Endothelial cell of umbilical vein (primary cell): ENCODE data around the gene RFX7. TPM values are rescaled to one million over a fixed set of nuclear protein-coding genes. Genes with fewer than 3 reads are reported as not detected.

Experiments used
- BruUV-seq: library from RNA; stranded (reverse); fragments of 400-500 nt; replicated peaks from 2 replicates; lab custom pipeline; 2021; lab: Mats Ljungman, UMichigan
- CTCF ChIA-PET: fragments of 300-600, 350-600 bp; sonication (Branson Sonifier 250); formaldehyde crosslinking; loops from one replicate; lab custom pipeline; 2021; ENCODE audit warnings: antibody characterized with exemption, inconsistent platforms; lab: Charles Lee
- POLR2A ChIA-PET: fragments of 300-600, 350-600 bp; sonication (Branson Sonifier 250); formaldehyde crosslinking; loops from one replicate; lab custom pipeline; 2021; ENCODE audit warnings: antibody characterized with exemption, inconsistent platforms; lab: Charles Lee
- DNase-seq: peaks from one replicate; pipeline ENCODE4 v3.0.0-alpha.2; 2011; ENCODE audit warnings: low read depth, low spot score
- FAIRE-seq: peaks from 2 replicates; lab custom pipeline; 2011; peaks lifted over from hg19 to GRCh38; lab: Jason Lieb, UNC
- H2AFZ ChIP-seq: 2 replicates; pipeline ENCODE4 v1.6.0; 2012; ENCODE audit warnings: low read depth, low read length, control low read depth, inconsistent platforms
- H3K27ac ChIP-seq: 2 replicates; pipeline ENCODE4 v1.5.1; 2011; ENCODE audit warnings: low read depth, mild to moderate bottlenecking, control low read depth, low read length, moderate library complexity; ENCODE audit not compliant: insufficient read depth
- H3K27me3 ChIP-seq, 2 experiments: 2 replicates each; pipeline versions ENCODE4 v1.6.0 to v1.6.1; 2011; ENCODE audit warnings: low read length in 2 of 2, mixed read lengths in 1 of 2; ENCODE audit not compliant: control insufficient read depth in 2 of 2, insufficient read depth in 2 of 2
- H3K36me3 ChIP-seq, 2 experiments: 2 replicates in 1 of 2; 3 replicates in 1 of 2; pipeline ENCODE4 v1.5.1; 2011; ENCODE audit warnings: low read length in 2 of 2, mild to moderate bottlenecking in 1 of 2, moderate library complexity in 1 of 2; ENCODE audit not compliant: control insufficient read depth in 2 of 2, insufficient read depth in 2 of 2; ENCODE audit errors: extremely low read depth in 1 of 2
- H3K4me1 ChIP-seq: 3 replicates; pipeline ENCODE4 v1.5.1; 2011; ENCODE audit warnings: mild to moderate bottlenecking, low read length; ENCODE audit not compliant: control insufficient read depth, insufficient read depth; ENCODE audit errors: extremely low read depth
- H3K4me2 ChIP-seq: 2 replicates; pipeline ENCODE4 v1.6.1; 2011; ENCODE audit warnings: low read length, control low read depth, mixed read lengths; ENCODE audit not compliant: insufficient read depth
- H3K4me3 ChIP-seq, 3 experiments: fragments of 200-600 bp in 1 of 3; sonication (generic), shearing (Covaris generic) in 1 of 3; replicated peaks in 1 of 3; 2 replicates each; pipeline ENCODE4 v1.5.1; 2011 to 2016; ENCODE audit warnings: control low read depth in 3 of 3, low read length in 3 of 3, mild to moderate bottlenecking in 2 of 3, inconsistent platforms in 1 of 3, low read depth in 1 of 3, moderate library complexity in 1 of 3; ENCODE audit not compliant: insufficient read depth in 1 of 3
- H3K79me2 ChIP-seq: 2 replicates; pipeline ENCODE4 v1.6.0; 2012; ENCODE audit warnings: low read length, inconsistent platforms; ENCODE audit not compliant: control insufficient read depth, insufficient read depth
- H3K9ac ChIP-seq: replicated peaks from 2 replicates; pipeline ENCODE3; 2011; ENCODE audit warnings: low read length, control low read depth; ENCODE audit not compliant: insufficient read depth; ENCODE audit errors: extremely low read depth
- H3K9me1 ChIP-seq: replicated peaks from 3 replicates; pipeline ENCODE4 v1.6.0; 2011; ENCODE audit warnings: mild to moderate bottlenecking, low read length; ENCODE audit not compliant: control insufficient read depth, insufficient read depth; ENCODE audit errors: extremely low read depth
- H3K9me3 ChIP-seq: replicated peaks from 2 replicates; pipeline ENCODE4 v1.5.1; 2012; ENCODE audit warnings: low read length, inconsistent platforms; ENCODE audit not compliant: control insufficient read depth, insufficient read depth
- H4K20me1 ChIP-seq: replicated peaks from 2 replicates; pipeline ENCODE3; 2011; ENCODE audit warnings: mild to moderate bottlenecking, low read length; ENCODE audit not compliant: control insufficient read depth, insufficient read depth; ENCODE audit errors: extremely low read depth
- CTCF ChIP-seq, 2 donors: IDR thresholded peaks; 1 replicate in 1 of 2; 2 replicates in 1 of 2; pipeline ENCODE4 v1.5.1; 2011; ENCODE audit warnings: low read length in 2 of 2, mild to moderate bottlenecking in 2 of 2, moderate library complexity in 2 of 2, control low read depth in 1 of 2, inconsistent platforms in 1 of 2, low read depth in 1 of 2; ENCODE audit not compliant: insufficient read depth in 1 of 2; ENCODE audit errors: extremely low read depth in 1 of 2
- EZH2 ChIP-seq: IDR thresholded peaks from 2 replicates; pipeline ENCODE4 v1.6.1; 2012; ENCODE audit warnings: borderline replicate concordance, low read depth, mild to moderate bottlenecking, moderate library complexity, low read length, inconsistent platforms; ENCODE audit not compliant: severe bottlenecking
- GATA2 ChIP-seq: IDR thresholded peaks from 2 replicates; pipeline ENCODE4 v1.7.0; 2011; ENCODE audit warnings: low read depth, mild to moderate bottlenecking, moderate library complexity, mixed read lengths, low read length; ENCODE audit not compliant: insufficient read length, insufficient read depth
- JUN ChIP-seq: IDR thresholded peaks from 2 replicates; pipeline ENCODE4 v1.6.1; 2011; ENCODE audit warnings: borderline replicate concordance, low read depth; ENCODE audit not compliant: insufficient read length, insufficient read depth
- MAX ChIP-seq: IDR thresholded peaks from 2 replicates; pipeline ENCODE4 v1.6.1; 2011; ENCODE audit not compliant: insufficient read depth, insufficient read length
- POLR2A ChIP-seq: IDR thresholded peaks from 2 replicates; pipeline ENCODE4 v1.6.1; 2012; ENCODE audit warnings: low read depth, mild to moderate bottlenecking, control low read depth, low read length
- dilution Hi-C: fragments of 300-500 bp; cut with MboI; formaldehyde crosslinking; loops from one replicate; pipeline ENCODE4 v1.15.0; 2019; ENCODE audit warnings: low sequenced_read_pairs; ENCODE audit not compliant: extremely low pct_ligation_motif_present
- intact Hi-C: fragments of 100-400 bp; cut with micrococcal nuclease; formaldehyde crosslinking; loops from one replicate; pipeline ENCODE4 v1.10.0; 2022
- polyA plus RNA-seq, 4 experiments: library from polyadenylated mRNA; depleted of rRNA in 3 of 4; stranded (reverse) in 3 of 4; unstranded in 1 of 4; fragments of >200 nt; gene quantifications; 2 replicates each; pipeline versions ENCODE4 v1.2.1 to v1.2.3, GENCODE V29; 2011 to 2012; ENCODE audit warnings: missing spikeins in 1 of 4
- total RNA-seq: library from RNA; stranded (reverse); gene quantifications from 2 replicates; pipeline ENCODE4 v1.2.3, GENCODE V29; 2021

Gene RFX7
- total and polyA plus RNA-seq, 2 donors (not counting 3 experiments of a cell fraction or from before 2014, with no cell fraction given), result 6.3 to 23.0 TPM

- Histone ChIP-seq H3K9ac (no peak overlapping the region), H3K27me3 (peaks cover 20 to 23% of the 10 kb centered on the region in 2 experiments), H3K4me1 (no peaks in the 10 kb centered on the region), H3K9me1 (no peaks in the 10 kb centered on the region), H3K79me2 (no peaks in the 10 kb centered on the region), H3K36me3 (no peaks in the 10 kb centered on the region), H2AFZ (no peak overlapping the region), H3K27ac (no peak overlapping the region), H4K20me1 (no peaks in the 10 kb centered on the region), H3K4me2 (no peak overlapping the region), H3K4me3 (no peak overlapping the region), H3K9me3 (no peaks in the 10 kb centered on the region)
- TF ChIP-seq MAX (no peak), GATA2 (no peak), POLR2A (no peak), EZH2 (no peak)
- CTCF ChIA-PET, result interaction anchor here (2.7 kb wide), 1 partner anchor 9 kb away, joined by 11 read pairs; no protein-coding TSS in a partner anchor
- FAIRE-seq (no peak), DNase-seq (no peak)
- intact Hi-C loops (no loop called here), dilution Hi-C loops (no loop called here)
- no TSS peak for BruUV-seq
- POLR2A ChIA-PET, result no interaction called here
Measured at GRCh38 chr15:56254265-56254664, 10.6 kb upstream of the RFX7 start.

GRCh38 chr15:56252386-56252785 is 8.7 kb upstream of the RFX7 start:
- H3K27me3 ChIP-seq, result peaks cover 19 to 20% of the 10 kb centered on the region in 2 experiments
- CTCF ChIA-PET, result interaction anchor here (0.6 to 5.4 kb wide), 4 partner anchors 13 to 1620 kb away, joined by 3 to 99 read pairs (median 4); no protein-coding TSS in a partner anchor
- no peaks in the 10 kb centered on the region for H3K36me3 ChIP-seq
- H4K20me1 ChIP-seq, result no peaks in the 10 kb centered on the region
- dilution Hi-C loops (no loop called here), intact Hi-C loops (no loop called here)
- no peaks in the 10 kb centered on the region for H3K9me1 ChIP-seq
- DNase-seq (no peak), FAIRE-seq (no peak)
- H3K4me2 ChIP-seq, result no peak overlapping the region
- H3K9ac ChIP-seq, result no peak overlapping the region
- H3K27ac ChIP-seq, result no peak overlapping the region
- no TSS peak for BruUV-seq
- H3K9me3 ChIP-seq, result no peaks in the 10 kb centered on the region
- H3K4me3 ChIP-seq, result no peak overlapping the region
- TF ChIP-seq JUN (no peak), POLR2A (no peak), MAX (no peak), CTCF (IDR thresholded peaks at IDR 0.05; ENCODE audit: extremely low read depth in 1 of 2, insufficient read depth in 1 of 2, low read depth in 1 of 2, low read length in 2 of 2) (no peak)
- H3K4me1 ChIP-seq, result no peaks in the 10 kb centered on the region
- POLR2A ChIA-PET, result interaction anchor here (0.6 kb wide), 1 partner anchor 40 kb away, joined by 3 read pairs; no protein-coding TSS in a partner anchor
- no peak overlapping the region for H2AFZ ChIP-seq
- no peaks in the 10 kb centered on the region for H3K79me2 ChIP-seq
